HepG2 (cell line): ENCODE data around the gene SRGAP3. TPM values are rescaled to one million over a fixed set of nuclear protein-coding genes. Genes with fewer than 3 reads are reported as not detected.

Source experiments
- ATAC-seq: fragments of 200-7000 bp; cut with Tn5 transposase; 3 replicates; pipeline ENCODE4 v1.9.1; 2020; ENCODE audit warnings: mild to moderate bottlenecking, moderate library complexity
- BruUV-seq: library from RNA; stranded (reverse); fragments of 400-500 nt; replicated peaks from 2 replicates; lab custom pipeline; 2021; lab: Mats Ljungman, UMichigan
- CTCF ChIA-PET: fragments of 300-600 bp; formaldehyde crosslinking; extraction: SDS; loops from one replicate; lab custom pipeline; 2021; ENCODE audit warnings: low total read pairs, inconsistent platforms, low intra/inter-chr PET ratio; lab: Yijun Ruan, JAX
- POLR2A ChIA-PET: fragments of 350-600 bp; sonication (Branson Sonifier 250); formaldehyde crosslinking; loops from one replicate; lab custom pipeline; 2020; ENCODE audit warnings: antibody characterized with exemption, inconsistent platforms; lab: Yijun Ruan, JAX
- DNase-seq: peaks from one replicate; pipeline ENCODE4 v3.0.0-alpha.2; 2015; ENCODE audit warnings: low spot score
- FAIRE-seq: peaks from 3 replicates; lab custom pipeline; 2011; peaks lifted over from hg19 to GRCh38; lab: Jason Lieb, UNC
- H2AFZ ChIP-seq: one replicate; pipeline ENCODE4 v1.6.1; 2011; ENCODE audit warnings: low read length, inconsistent platforms
- H3K27ac ChIP-seq: fragments of 300-600 bp; 3 replicates; pipeline ENCODE4 v1.8.0; 2011; ENCODE audit warnings: mixed run types, mild to moderate bottlenecking, mixed read lengths, low read length, inconsistent platforms; ENCODE audit not compliant: insufficient read depth; ENCODE audit errors: extremely low read length
- H3K27me3 ChIP-seq, 2 experiments: fragments of 200-600 bp in 1 of 2; 2 replicates in 1 of 2; 3 replicates in 1 of 2; pipeline versions ENCODE4 v1.6.0 to v1.8.0; 2011; ENCODE audit warnings: low read length in 2 of 2, mild to moderate bottlenecking in 2 of 2, moderate library complexity in 2 of 2, inconsistent platforms in 1 of 2; ENCODE audit not compliant: insufficient read depth in 2 of 2, control insufficient read depth in 1 of 2
- H3K36me3 ChIP-seq, 2 experiments: fragments of 200-600 bp in 1 of 2; replicated peaks in 1 of 2; 2 replicates in 1 of 2; 3 replicates in 1 of 2; pipeline versions ENCODE4 v1.5.1 to v1.8.0; 2011; ENCODE audit warnings: low read length in 2 of 2, inconsistent platforms in 1 of 2; ENCODE audit not compliant: insufficient read depth in 2 of 2, control insufficient read depth in 1 of 2
- H3K4me1 ChIP-seq: 2 replicates; pipeline ENCODE4 v1.5.1; 2012; ENCODE audit warnings: low read length, inconsistent platforms; ENCODE audit not compliant: insufficient read depth
- H3K4me2 ChIP-seq: 2 replicates; pipeline ENCODE4 v1.6.0; 2011; ENCODE audit warnings: low read depth, low read length, inconsistent platforms
- H3K4me3 ChIP-seq, 3 experiments: fragments of 200-600 bp in 1 of 3; sonication (generic), shearing (Covaris generic) in 1 of 3; replicated peaks in 1 of 3; 2 replicates each; pipeline ENCODE4 v1.5.1; 2011 to 2016; ENCODE audit warnings: low read length in 3 of 3, inconsistent platforms in 2 of 3, low read depth in 2 of 3, mild to moderate bottlenecking in 2 of 3, control low read depth in 1 of 3, mixed read lengths in 1 of 3; ENCODE audit not compliant: insufficient read depth in 1 of 3
- H3K79me2 ChIP-seq: one replicate; pipeline ENCODE4 v1.6.1; 2011; ENCODE audit warnings: low read length, inconsistent platforms; ENCODE audit not compliant: insufficient read depth
- H3K9ac ChIP-seq: 2 replicates; pipeline ENCODE4 v1.6.0; 2011; ENCODE audit warnings: mild to moderate bottlenecking, low read depth, low read length, inconsistent platforms; ENCODE audit not compliant: insufficient read depth
- H3K9me3 ChIP-seq: 2 replicates; pipeline ENCODE4 v1.5.1; 2012; ENCODE audit warnings: mild to moderate bottlenecking, low read length
- H4K20me1 ChIP-seq: 2 replicates; pipeline ENCODE4 v1.6.0; 2011; ENCODE audit warnings: inconsistent platforms, mild to moderate bottlenecking, low read length, moderate library complexity; ENCODE audit not compliant: insufficient read depth
- ATAD3A ChIP-seq: sonication (generic); formaldehyde crosslinking; IDR thresholded peaks from 2 replicates; pipeline ENCODE4 v1.4.0; 2020; ENCODE audit warnings: missing genetic modification reagents
- DR1 ChIP-seq: sonication (generic); formaldehyde crosslinking; IDR thresholded peaks from 2 replicates; pipeline ENCODE4 v1.8.0; 2021; ENCODE audit warnings: mild to moderate bottlenecking, missing genetic modification reagents, inconsistent platforms
- NFIC ChIP-seq: IDR thresholded peaks from 2 replicates; pipeline ENCODE4 v1.6.1; 2012; ENCODE audit warnings: mild to moderate bottlenecking, low read length, inconsistent platforms
- PHB2 ChIP-seq: fragments of 450-650 bp; IDR thresholded peaks from 2 replicates; pipeline ENCODE4 v1.6.1; 2018; ENCODE audit not compliant: partially characterized antibody
- RARA ChIP-seq: IDR thresholded peaks from 2 replicates; pipeline ENCODE4 v1.6.1; 2016; ENCODE audit warnings: missing genetic modification reagents, missing compliant biosample characterization
- RELA ChIP-seq: sonication (generic); formaldehyde crosslinking; IDR thresholded peaks from 2 replicates; pipeline ENCODE4 v1.4.0; 2020; ENCODE audit warnings: missing genetic modification reagents
- REPIN1 ChIP-seq: sonication (generic); formaldehyde crosslinking; IDR thresholded peaks from 2 replicates; pipeline ENCODE4 v1.8.0; 2022; ENCODE audit warnings: missing genetic modification reagents, low read depth, mild to moderate bottlenecking, borderline replicate concordance
- TEAD3 ChIP-seq: optimal IDR thresholded peaks from 2 replicates; pipeline ENCODE3; 2016; ENCODE audit warnings: borderline replicate concordance
- ZBTB44 ChIP-seq: sonication (generic); formaldehyde crosslinking; IDR thresholded peaks from 2 replicates; pipeline ENCODE4 v1.4.0; 2020; ENCODE audit warnings: missing genetic modification reagents
- ZNF570 ChIP-seq: sonication (generic); formaldehyde crosslinking; IDR thresholded peaks from 2 replicates; pipeline ENCODE4 v1.4.0; 2020; ENCODE audit warnings: mild to moderate bottlenecking, missing genetic modification reagents, borderline replicate concordance
- ZNF792 ChIP-seq: IDR thresholded peaks from 2 replicates; pipeline ENCODE4 v1.6.1; 2016
- WGBS: methylation state at CpG from one replicate; pipeline ENCODE4 v1.1.6; 2017; ENCODE audit warnings: low lambda C conversion rate; 5-methylcytosine and 5-hydroxymethylcytosine counted together
- in situ Hi-C: cut with HindIII; loops from 2 replicates; pipeline ENCODE4 v1.10.0; 2017; ENCODE audit warnings: low pct_unique_long_range_greater_than_20kb; ENCODE audit not compliant: extremely low pct_ligation_motif_present
- intact Hi-C: fragments of 100-400 bp; cut with micrococcal nuclease; formaldehyde crosslinking; loops from one replicate; pipeline ENCODE4 v1.10.0; 2022; ENCODE audit not compliant: unreplicated experiment
- polyA plus RNA-seq, 8 experiments: library from polyadenylated mRNA; depleted of rRNA in 3 of 8; stranded (reverse) in 7 of 8; unstranded in 1 of 8; fragments of >200 nt; fragmentation: Illumina TruSeq in 4 of 8; extraction: Trizol in 4 of 8; gene quantifications; 2 replicates each; pipeline versions ENCODE4 v1.2.1 to v1.2.3, GENCODE V29; 2011 to 2016; ENCODE audit warnings: low read depth in 4 of 8, missing spikeins in 1 of 8, mixed read lengths in 1 of 8; ENCODE audit not compliant: insufficient read depth in 1 of 8
- total RNA-seq, 5 experiments: library from RNA; depleted of rRNA; stranded (reverse); fragments of >200 nt; fragmentation: Illumina TruSeq; extraction: Trizol; gene quantifications; 2 replicates each; pipeline ENCODE4 v1.2.3, GENCODE V29; 2016; ENCODE audit warnings: low read depth in 1 of 5
- TF ChIP-seq, protein P1 (sequence below): sonication (generic); formaldehyde crosslinking; IDR thresholded peaks from 2 replicates; pipeline ENCODE4 v1.4.0; 2020; ENCODE audit warnings: missing genetic modification reagents
- TF ChIP-seq, protein P2 (sequence below): sonication (generic); formaldehyde crosslinking; IDR thresholded peaks from 2 replicates; pipeline ENCODE4 v1.4.0; 2020; ENCODE audit warnings: mild to moderate bottlenecking, missing genetic modification reagents

Gene SRGAP3
- total and polyA plus RNA-seq, 2 of the 13 experiments (the other 11 are each of a cell fraction or from before 2014, with no cell fraction given): 1.2 to 1.4 TPM

- H2AFZ ChIP-seq: no peak overlapping the region
- ChIA-PET CTCF (no interaction called here), POLR2A (interaction anchor here (0.7 kb wide), 1 partner anchor 152 kb away, joined by 3 read pairs; no protein-coding TSS in a partner anchor)
- H3K9ac ChIP-seq: no peak overlapping the region
- no TSS peak for BruUV-seq
- H3K9me3 ChIP-seq: no peaks in the 10 kb centered on the region
- H4K20me1 ChIP-seq: no peaks in the 10 kb centered on the region
- no peaks in the 10 kb centered on the region for H3K27me3 ChIP-seq
- H3K36me3 ChIP-seq: no peaks in the 10 kb centered on the region
- H3K4me2 ChIP-seq: no peak overlapping the region
- no peak overlapping the region for H3K4me3 ChIP-seq
- intact Hi-C loops: no loop called here
- no peak for DNase-seq
- H3K79me2 ChIP-seq: no peaks in the 10 kb centered on the region
- no peak for ATAC-seq
- no peak for TF ChIP-seq ZNF792 (CRISPR knock-in tag)
- TF ChIP-seq DR1: no peak
- TF ChIP-seq NFIC: no peak
- TF ChIP-seq REPIN1: no peak
- TF ChIP-seq RELA (CRISPR knock-in tag): no peak
- TF ChIP-seq ATAD3A (CRISPR knock-in tag): no peak
- no peak for TF ChIP-seq ZNF570 (CRISPR knock-in tag)
- TF ChIP-seq TEAD3: no peak
- TF ChIP-seq, all 625 proteins: peak for 0
- in situ Hi-C loops: no loop called here
- no peak for FAIRE-seq
- Histone ChIP-seq H3K4me1 (no peaks in the 10 kb centered on the region), H3K27ac (no peak overlapping the region)
- WGBS: 42% methylated on average over 2 of the region's 2 CpGs
Measured at GRCh38 chr3:9211155-9211950, 38.1 kb downstream of the SRGAP3 start.

DNA sequence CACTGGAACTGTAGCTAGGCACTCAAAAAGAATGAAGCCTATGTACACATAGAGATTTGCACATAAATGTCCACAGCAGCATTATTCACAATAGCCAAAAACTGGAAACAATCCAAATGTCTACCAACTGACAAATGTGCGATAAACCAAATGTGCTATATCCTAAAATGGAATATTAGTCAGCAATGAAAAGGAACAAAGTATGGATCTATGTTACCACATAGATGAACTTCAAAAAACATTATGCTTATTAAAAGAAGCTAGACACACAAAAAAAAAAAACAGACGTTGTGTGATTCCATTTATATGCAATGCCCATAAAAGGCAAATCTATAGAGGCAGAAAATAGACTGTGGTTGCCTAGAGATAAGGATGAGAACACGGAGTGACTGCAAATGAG lies 39.7 kb downstream of the SRGAP3 start:
- no peak overlapping the region for H3K27ac ChIP-seq
- BruUV-seq: no TSS peak
- H3K9ac ChIP-seq: no peak overlapping the region
- H3K4me2 ChIP-seq: no peak overlapping the region
- POLR2A ChIA-PET: no interaction called here
- intact Hi-C loops (no loop called here), in situ Hi-C loops (no loop called here)
- no peaks in the 10 kb centered on the region for H4K20me1 ChIP-seq
- H3K79me2 ChIP-seq: no peaks in the 10 kb centered on the region
- no peaks in the 10 kb centered on the region for H3K36me3 ChIP-seq
- ATAC-seq (no peak), FAIRE-seq (no peak), DNase-seq (no peak)
- H2AFZ ChIP-seq: no peak overlapping the region
- H3K4me3 ChIP-seq: no peak overlapping the region
- no peaks in the 10 kb centered on the region for H3K27me3 ChIP-seq
- CTCF ChIA-PET: no interaction called here
- 34% methylated on average over 3 of the region's 3 CpGs for WGBS
- H3K4me1 ChIP-seq: peaks cover 2% of the 10 kb centered on the region
- no peaks in the 10 kb centered on the region for H3K9me3 ChIP-seq
- TF ChIP-seq ZBTB44 (CRISPR knock-in tag): no peak
- no peak for TF ChIP-seq PHB2
- TF ChIP-seq, protein P1, sequence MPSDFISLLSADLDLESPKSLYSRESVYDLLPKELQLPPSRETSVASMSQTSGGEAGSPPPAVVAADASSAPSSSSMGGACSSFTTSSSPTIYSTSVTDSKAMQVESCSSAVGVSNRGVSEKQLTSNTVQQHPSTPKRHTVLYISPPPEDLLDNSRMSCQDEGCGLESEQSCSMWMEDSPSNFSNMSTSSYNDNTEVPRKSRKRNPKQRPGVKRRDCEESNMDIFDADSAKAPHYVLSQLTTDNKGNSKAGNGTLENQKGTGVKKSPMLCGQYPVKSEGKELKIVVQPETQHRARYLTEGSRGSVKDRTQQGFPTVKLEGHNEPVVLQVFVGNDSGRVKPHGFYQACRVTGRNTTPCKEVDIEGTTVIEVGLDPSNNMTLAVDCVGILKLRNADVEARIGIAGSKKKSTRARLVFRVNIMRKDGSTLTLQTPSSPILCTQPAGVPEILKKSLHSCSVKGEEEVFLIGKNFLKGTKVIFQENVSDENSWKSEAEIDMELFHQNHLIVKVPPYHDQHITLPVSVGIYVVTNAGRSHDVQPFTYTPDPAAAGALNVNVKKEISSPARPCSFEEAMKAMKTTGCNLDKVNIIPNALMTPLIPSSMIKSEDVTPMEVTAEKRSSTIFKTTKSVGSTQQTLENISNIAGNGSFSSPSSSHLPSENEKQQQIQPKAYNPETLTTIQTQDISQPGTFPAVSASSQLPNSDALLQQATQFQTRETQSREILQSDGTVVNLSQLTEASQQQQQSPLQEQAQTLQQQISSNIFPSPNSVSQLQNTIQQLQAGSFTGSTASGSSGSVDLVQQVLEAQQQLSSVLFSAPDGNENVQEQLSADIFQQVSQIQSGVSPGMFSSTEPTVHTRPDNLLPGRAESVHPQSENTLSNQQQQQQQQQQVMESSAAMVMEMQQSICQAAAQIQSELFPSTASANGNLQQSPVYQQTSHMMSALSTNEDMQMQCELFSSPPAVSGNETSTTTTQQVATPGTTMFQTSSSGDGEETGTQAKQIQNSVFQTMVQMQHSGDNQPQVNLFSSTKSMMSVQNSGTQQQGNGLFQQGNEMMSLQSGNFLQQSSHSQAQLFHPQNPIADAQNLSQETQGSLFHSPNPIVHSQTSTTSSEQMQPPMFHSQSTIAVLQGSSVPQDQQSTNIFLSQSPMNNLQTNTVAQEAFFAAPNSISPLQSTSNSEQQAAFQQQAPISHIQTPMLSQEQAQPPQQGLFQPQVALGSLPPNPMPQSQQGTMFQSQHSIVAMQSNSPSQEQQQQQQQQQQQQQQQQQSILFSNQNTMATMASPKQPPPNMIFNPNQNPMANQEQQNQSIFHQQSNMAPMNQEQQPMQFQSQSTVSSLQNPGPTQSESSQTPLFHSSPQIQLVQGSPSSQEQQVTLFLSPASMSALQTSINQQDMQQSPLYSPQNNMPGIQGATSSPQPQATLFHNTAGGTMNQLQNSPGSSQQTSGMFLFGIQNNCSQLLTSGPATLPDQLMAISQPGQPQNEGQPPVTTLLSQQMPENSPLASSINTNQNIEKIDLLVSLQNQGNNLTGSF: no peak
- TF ChIP-seq, protein P2, sequence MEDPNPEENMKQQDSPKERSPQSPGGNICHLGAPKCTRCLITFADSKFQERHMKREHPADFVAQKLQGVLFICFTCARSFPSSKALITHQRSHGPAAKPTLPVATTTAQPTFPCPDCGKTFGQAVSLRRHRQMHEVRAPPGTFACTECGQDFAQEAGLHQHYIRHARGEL (CRISPR knock-in tag): no peak
- TF ChIP-seq RARA: no peak
